SK-N-SH treated with all-trans-retinoic acid at 6 μM for 48 hours (cell line): Measurements from ENCODE around the gene ZFYVE21.

Source experiments
- ATAC-seq: fragments of 200-7000 bp; cut with Tn5 transposase; 3 replicates; pipeline ENCODE4 v1.9.1; 2020; ENCODE audit warnings: mild to moderate bottlenecking, moderate library complexity
- ARNTL ChIP-seq: fragments of 450-650 bp; formaldehyde crosslinking; IDR thresholded peaks from 2 replicates; pipeline ENCODE4 v1.5.0; 2020; ENCODE audit warnings: low read depth, mild to moderate bottlenecking, moderate library complexity, borderline replicate concordance
- BACH2 ChIP-seq: fragments of 250-450 bp; sonication (Bioruptor Pico); IDR thresholded peaks from 2 replicates; pipeline ENCODE4 v1.9.0; 2021; ENCODE audit warnings: mild to moderate bottlenecking, borderline replicate concordance
- CSDC2 ChIP-seq: fragments of 250-450 bp; sonication (Bioruptor Pico); IDR thresholded peaks from 2 replicates; pipeline ENCODE4 v1.5.0; 2020; ENCODE audit warnings: mild to moderate bottlenecking, moderate library complexity
- ESRRG ChIP-seq: fragments of 250-450 bp; sonication (Bioruptor Pico); IDR thresholded peaks from 2 replicates; pipeline ENCODE4 v1.6.1; 2021; ENCODE audit warnings: mild to moderate bottlenecking
- GLIS3 ChIP-seq: fragments of 250-450 bp; sonication (Bioruptor Pico); IDR thresholded peaks from 2 replicates; pipeline ENCODE4 v1.5.0; 2020; ENCODE audit warnings: mild to moderate bottlenecking, moderate library complexity
- ISL1 ChIP-seq: fragments of 250-450 bp; sonication (Bioruptor Pico); IDR thresholded peaks from 2 replicates; pipeline ENCODE4 v2.1.2; 2022; ENCODE audit warnings: mild to moderate bottlenecking, moderate library complexity
- OSR1 ChIP-seq: fragments of 250-450 bp; sonication (Bioruptor Pico); IDR thresholded peaks from 2 replicates; pipeline ENCODE4 v1.8.0; 2022; ENCODE audit warnings: moderate library complexity, mild to moderate bottlenecking, inconsistent platforms
- PPARA ChIP-seq: fragments of 250-450 bp; sonication (Bioruptor Pico); IDR thresholded peaks from 2 replicates; pipeline ENCODE4 v1.5.0; 2020; ENCODE audit warnings: mild to moderate bottlenecking, borderline replicate concordance
- TCF4 ChIP-seq: fragments of 250-450 bp; sonication (Bioruptor Pico); IDR thresholded peaks from 2 replicates; pipeline ENCODE4 v1.8.0; 2021; ENCODE audit warnings: mild to moderate bottlenecking, moderate library complexity, borderline replicate concordance
- TOX ChIP-seq: fragments of 250-450 bp; sonication (Bioruptor Pico); IDR thresholded peaks from 2 replicates; pipeline ENCODE4 v1.8.0; 2021; ENCODE audit warnings: mild to moderate bottlenecking, moderate library complexity, borderline replicate concordance
- ZC3H10 ChIP-seq: fragments of 250-450 bp; sonication (Bioruptor Pico); IDR thresholded peaks from 2 replicates; pipeline ENCODE4 v1.5.1; 2021; ENCODE audit warnings: mild to moderate bottlenecking, moderate library complexity
- ZFP3 ChIP-seq: fragments of 250-450 bp; sonication (Bioruptor Pico); IDR thresholded peaks from 2 replicates; pipeline ENCODE4 v1.5.0; 2020; ENCODE audit warnings: mild to moderate bottlenecking, moderate library complexity
- ZNF565 ChIP-seq: fragments of 450-650 bp; formaldehyde crosslinking; conservative IDR thresholded peaks from 2 replicates; pipeline ENCODE4 v1.5.0; 2020; ENCODE audit warnings: low read depth, mild to moderate bottlenecking, moderate library complexity
- ZNF70 ChIP-seq: fragments of 450-650 bp; formaldehyde crosslinking; IDR thresholded peaks from 2 replicates; pipeline ENCODE4 v1.5.0; 2020; ENCODE audit warnings: mild to moderate bottlenecking, moderate library complexity
- ZNF8 ChIP-seq: fragments of 450-650 bp; formaldehyde crosslinking; IDR thresholded peaks from 2 replicates; pipeline ENCODE4 v1.5.0; 2020; ENCODE audit warnings: mild to moderate bottlenecking, moderate library complexity
- TF ChIP-seq, protein P1 (sequence below): fragments of 250-450 bp; sonication (Bioruptor Pico); IDR thresholded peaks from 2 replicates; pipeline ENCODE4 v1.8.0; 2020; ENCODE audit warnings: mild to moderate bottlenecking, moderate library complexity, borderline replicate concordance
- TF ChIP-seq, protein P2 (sequence below): fragments of 250-450 bp; sonication (Bioruptor Pico); IDR thresholded peaks from 2 replicates; pipeline ENCODE4 v1.8.0; 2021; ENCODE audit warnings: low read depth, mild to moderate bottlenecking, moderate library complexity, borderline replicate concordance
- TF ChIP-seq, protein P3 (sequence below): fragments of 250-450 bp; sonication (Bioruptor Pico); IDR thresholded peaks from 2 replicates; pipeline ENCODE4 v1.5.0; 2020; ENCODE audit warnings: mild to moderate bottlenecking, moderate library complexity

ZFYVE21 gene

GRCh38 chr14:103712633-103713247 lies 2.9 kb upstream of the ZFYVE21 start (continued):
- no peak for TF ChIP-seq CSDC2 (CRISPR knock-in tag)
- TF ChIP-seq ZNF565 (CRISPR knock-in tag) = no peak
- TF ChIP-seq BACH2 (CRISPR knock-in tag) = no peak
- no peak for TF ChIP-seq ESRRG (CRISPR knock-in tag)
- TF ChIP-seq ZC3H10 = no peak
- TF ChIP-seq, all 23 proteins: peak for 0

- no peak for TF ChIP-seq OSR1 (CRISPR knock-in tag)
- TF ChIP-seq CSDC2 (CRISPR knock-in tag) = no peak
- TF ChIP-seq, protein P1, sequence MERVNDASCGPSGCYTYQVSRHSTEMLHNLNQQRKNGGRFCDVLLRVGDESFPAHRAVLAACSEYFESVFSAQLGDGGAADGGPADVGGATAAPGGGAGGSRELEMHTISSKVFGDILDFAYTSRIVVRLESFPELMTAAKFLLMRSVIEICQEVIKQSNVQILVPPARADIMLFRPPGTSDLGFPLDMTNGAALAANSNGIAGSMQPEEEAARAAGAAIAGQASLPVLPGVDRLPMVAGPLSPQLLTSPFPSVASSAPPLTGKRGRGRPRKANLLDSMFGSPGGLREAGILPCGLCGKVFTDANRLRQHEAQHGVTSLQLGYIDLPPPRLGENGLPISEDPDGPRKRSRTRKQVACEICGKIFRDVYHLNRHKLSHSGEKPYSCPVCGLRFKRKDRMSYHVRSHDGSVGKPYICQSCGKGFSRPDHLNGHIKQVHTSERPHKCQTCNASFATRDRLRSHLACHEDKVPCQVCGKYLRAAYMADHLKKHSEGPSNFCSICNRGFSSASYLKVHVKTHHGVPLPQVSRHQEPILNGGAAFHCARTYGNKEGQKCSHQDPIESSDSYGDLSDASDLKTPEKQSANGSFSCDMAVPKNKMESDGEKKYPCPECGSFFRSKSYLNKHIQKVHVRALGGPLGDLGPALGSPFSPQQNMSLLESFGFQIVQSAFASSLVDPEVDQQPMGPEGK (CRISPR knock-in tag) = no peak
- TF ChIP-seq, protein P2, sequence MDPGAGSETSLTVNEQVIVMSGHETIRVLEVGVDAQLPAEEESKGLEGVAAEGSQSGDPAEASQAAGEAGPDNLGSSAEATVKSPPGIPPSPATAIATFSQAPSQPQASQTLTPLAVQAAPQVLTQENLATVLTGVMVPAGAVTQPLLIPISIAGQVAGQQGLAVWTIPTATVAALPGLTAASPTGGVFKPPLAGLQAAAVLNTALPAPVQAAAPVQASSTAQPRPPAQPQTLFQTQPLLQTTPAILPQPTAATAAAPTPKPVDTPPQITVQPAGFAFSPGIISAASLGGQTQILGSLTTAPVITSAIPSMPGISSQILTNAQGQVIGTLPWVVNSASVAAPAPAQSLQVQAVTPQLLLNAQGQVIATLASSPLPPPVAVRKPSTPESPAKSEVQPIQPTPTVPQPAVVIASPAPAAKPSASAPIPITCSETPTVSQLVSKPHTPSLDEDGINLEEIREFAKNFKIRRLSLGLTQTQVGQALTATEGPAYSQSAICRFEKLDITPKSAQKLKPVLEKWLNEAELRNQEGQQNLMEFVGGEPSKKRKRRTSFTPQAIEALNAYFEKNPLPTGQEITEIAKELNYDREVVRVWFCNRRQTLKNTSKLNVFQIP (CRISPR knock-in tag) = no peak
- TF ChIP-seq ZNF8 (CRISPR knock-in tag) = no peak
- no peak for ATAC-seq
Measured at GRCh38 chr14:103713304-103714062, 2.1 kb upstream of the ZFYVE21 start.

- ATAC-seq = no peak
- no peak for TF ChIP-seq ISL1 (CRISPR knock-in tag)
- TF ChIP-seq ESRRG (CRISPR knock-in tag) = no peak
- no peak for TF ChIP-seq ZNF565 (CRISPR knock-in tag)
- TF ChIP-seq CSDC2 (CRISPR knock-in tag) = no peak
- TF ChIP-seq TOX (CRISPR knock-in tag) = no peak
- no peak for TF ChIP-seq ZFP3
- TF ChIP-seq TCF4 = no peak
- no peak for TF ChIP-seq ZC3H10
- TF ChIP-seq, protein P3, sequence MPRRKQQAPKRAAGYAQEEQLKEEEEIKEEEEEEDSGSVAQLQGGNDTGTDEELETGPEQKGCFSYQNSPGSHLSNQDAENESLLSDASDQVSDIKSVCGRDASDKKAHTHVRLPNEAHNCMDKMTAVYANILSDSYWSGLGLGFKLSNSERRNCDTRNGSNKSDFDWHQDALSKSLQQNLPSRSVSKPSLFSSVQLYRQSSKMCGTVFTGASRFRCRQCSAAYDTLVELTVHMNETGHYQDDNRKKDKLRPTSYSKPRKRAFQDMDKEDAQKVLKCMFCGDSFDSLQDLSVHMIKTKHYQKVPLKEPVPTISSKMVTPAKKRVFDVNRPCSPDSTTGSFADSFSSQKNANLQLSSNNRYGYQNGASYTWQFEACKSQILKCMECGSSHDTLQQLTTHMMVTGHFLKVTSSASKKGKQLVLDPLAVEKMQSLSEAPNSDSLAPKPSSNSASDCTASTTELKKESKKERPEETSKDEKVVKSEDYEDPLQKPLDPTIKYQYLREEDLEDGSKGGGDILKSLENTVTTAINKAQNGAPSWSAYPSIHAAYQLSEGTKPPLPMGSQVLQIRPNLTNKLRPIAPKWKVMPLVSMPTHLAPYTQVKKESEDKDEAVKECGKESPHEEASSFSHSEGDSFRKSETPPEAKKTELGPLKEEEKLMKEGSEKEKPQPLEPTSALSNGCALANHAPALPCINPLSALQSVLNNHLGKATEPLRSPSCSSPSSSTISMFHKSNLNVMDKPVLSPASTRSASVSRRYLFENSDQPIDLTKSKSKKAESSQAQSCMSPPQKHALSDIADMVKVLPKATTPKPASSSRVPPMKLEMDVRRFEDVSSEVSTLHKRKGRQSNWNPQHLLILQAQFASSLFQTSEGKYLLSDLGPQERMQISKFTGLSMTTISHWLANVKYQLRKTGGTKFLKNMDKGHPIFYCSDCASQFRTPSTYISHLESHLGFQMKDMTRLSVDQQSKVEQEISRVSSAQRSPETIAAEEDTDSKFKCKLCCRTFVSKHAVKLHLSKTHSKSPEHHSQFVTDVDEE = no peak
- TF ChIP-seq PPARA (CRISPR knock-in tag) = no peak
Measured at GRCh38 chr14:103714063-103714724, 1.4 kb upstream of the ZFYVE21 start.

GRCh38 chr14:103716091-103716801 lies 636 bp downstream of the ZFYVE21 start:
- TF ChIP-seq ZNF70 (no peak), ARNTL (CRISPR knock-in tag) (no peak), TOX (CRISPR knock-in tag) (no peak), GLIS3 (CRISPR knock-in tag) (no peak)
- ATAC-seq = no peak
